Activated CD4-positive, alpha-beta T cell treated with anti-CD3 and anti-CD28 coated beads, Interleukin-2, amount 10 ng/mL, durations not matched to agents 7 days and 5 days (primary cell): ENCODE measurements around the gene HSPA8. TPM values are rescaled to one million over a fixed set of nuclear protein-coding genes. Genes with fewer than 3 reads are reported as not detected.

Experiments used
- CTCF ChIA-PET: fragments of 350-600 bp; sonication (Branson Sonifier 250); formaldehyde crosslinking; loops from one replicate; lab custom pipeline; 2021; ENCODE audit warnings: antibody characterized with exemption; lab: Charles Lee
- POLR2A ChIA-PET: fragments of 350-600 bp; sonication (Branson Sonifier 250); formaldehyde crosslinking; loops from one replicate; lab custom pipeline; 2021; ENCODE audit warnings: antibody characterized with exemption; lab: Charles Lee
- DNase-seq: peaks from one replicate; pipeline ENCODE4 v3.0.0-alpha.2; 2020
- H3K27ac Mint-ChIP-seq: one replicate; pipeline ENCODE4 v1.8.0; 2021; ENCODE audit warnings: mild to moderate bottlenecking, moderate library complexity, mixed read lengths
- H3K27me3 Mint-ChIP-seq: one replicate; pipeline ENCODE4 v1.8.0; 2021; ENCODE audit warnings: mixed read lengths
- H3K36me3 Mint-ChIP-seq: one replicate; pipeline ENCODE4 v1.8.0; 2021; ENCODE audit warnings: low read depth, mixed read lengths
- H3K4me1 Mint-ChIP-seq: one replicate; pipeline ENCODE4 v1.8.0; 2021; ENCODE audit warnings: mixed read lengths
- H3K4me3 Mint-ChIP-seq: one replicate; pipeline ENCODE4 v1.8.0; 2021; ENCODE audit warnings: mild to moderate bottlenecking, moderate library complexity, mixed read lengths
- H3K9me3 Mint-ChIP-seq: one replicate; pipeline ENCODE4 v1.8.0; 2021; ENCODE audit warnings: mixed read lengths
- total RNA-seq, 2 experiments: library from RNA; stranded (reverse); gene quantifications; one replicate each; pipeline ENCODE4 v1.2.3, GENCODE V29; 2021

HSPA8 gene
- total RNA-seq, 2 experiments from 2014 or later = 2,083 to 2,541 TPM

GRCh38 chr11:123040111-123040432, 21.9 kb downstream of the HSPA8 start:
- Mint-ChIP-seq H3K27me3 (no peaks in the 10 kb centered on the region), H3K4me1 (no peaks in the 10 kb centered on the region), H3K4me3 (no peak overlapping the region), H3K36me3 (no peaks in the 10 kb centered on the region), H3K9me3 (no peaks in the 10 kb centered on the region), H3K27ac (no peak overlapping the region)
- DNase-seq = no peak
- ChIA-PET CTCF (interaction anchor here (1.0 to 1.7 kb wide), 3 partner anchors 13 to 197 kb away, joined by 3 to 4 read pairs (median 4); no protein-coding TSS in a partner anchor), POLR2A (no interaction called here)

- POLR2A ChIA-PET = interaction anchor here (0.6 kb wide), 1 partner anchor 14 kb away, joined by 6 read pairs; no protein-coding TSS in a partner anchor
These were observed 26.1 kb downstream of the HSPA8 start for GRCh38 chr11:123035831-123036230.

GRCh38 chr11:123034597-123034996, 27.3 kb downstream of the HSPA8 start:
- ChIA-PET CTCF (interaction anchor here (1.2 to 1.6 kb wide), 2 partner anchors 12 kb away, joined by 3 read pairs; no protein-coding TSS in a partner anchor), POLR2A (interaction anchor here (0.6 kb wide), 1 partner anchor 195 kb away, joined by 3 read pairs; no protein-coding TSS in a partner anchor)
- Mint-ChIP-seq H3K4me3 (no peak overlapping the region), H3K27me3 (no peaks in the 10 kb centered on the region), H3K27ac (no peak overlapping the region), H3K9me3 (no peaks in the 10 kb centered on the region), H3K36me3 (no peaks in the 10 kb centered on the region), H3K4me1 (no peaks in the 10 kb centered on the region)
- DNase-seq = no peak

More at GRCh38 chr11:123035831-123036230, 26.1 kb downstream of the HSPA8 start:
- no peak overlapping the region for H3K27ac Mint-ChIP-seq
- DNase-seq = no peak
- no peaks in the 10 kb centered on the region for H3K4me1 Mint-ChIP-seq
- H3K4me3 Mint-ChIP-seq = no peak overlapping the region
- no peaks in the 10 kb centered on the region for H3K27me3 Mint-ChIP-seq
- no peaks in the 10 kb centered on the region for H3K9me3 Mint-ChIP-seq
- no peaks in the 10 kb centered on the region for H3K36me3 Mint-ChIP-seq
- CTCF ChIA-PET = interaction anchor here (0.6 kb wide), 1 partner anchor 18 kb away, joined by 3 read pairs; no protein-coding TSS in a partner anchor

- POLR2A ChIA-PET = no interaction called here
- no peak overlapping the region for H3K4me3 Mint-ChIP-seq
- no peak for DNase-seq
These were observed 28.0 kb downstream of the HSPA8 start for GRCh38 chr11:123033895-123034294.

GRCh38 chr11:123030517-123030916, 31.4 kb downstream of the HSPA8 start:
- Mint-ChIP-seq H3K4me1 (no peaks in the 10 kb centered on the region), H3K9me3 (no peaks in the 10 kb centered on the region), H3K4me3 (no peak overlapping the region), H3K27ac (no peak overlapping the region), H3K27me3 (no peaks in the 10 kb centered on the region), H3K36me3 (no peaks in the 10 kb centered on the region)
- ChIA-PET POLR2A (no interaction called here), CTCF (interaction anchor here (0.5 to 2.6 kb wide), 4 partner anchors 9 to 163 kb away, joined by 3 to 12 read pairs (median 4); no protein-coding TSS in a partner anchor)
- DNase-seq = no peak

More at GRCh38 chr11:123033895-123034294, 28.0 kb downstream of the HSPA8 start:
- CTCF ChIA-PET = interaction anchor here (1.2 to 1.6 kb wide), 3 partner anchors 11 to 13 kb away, joined by 3 read pairs; no protein-coding TSS in a partner anchor
- H3K9me3 Mint-ChIP-seq = no peaks in the 10 kb centered on the region
- no peaks in the 10 kb centered on the region for H3K4me1 Mint-ChIP-seq
- H3K27ac Mint-ChIP-seq = no peak overlapping the region
- H3K36me3 Mint-ChIP-seq = no peaks in the 10 kb centered on the region
- no peaks in the 10 kb centered on the region for H3K27me3 Mint-ChIP-seq

- Mint-ChIP-seq H3K27me3 (peaks cover 6% of the 10 kb centered on the region), H3K4me1 (peaks cover 7% of the 10 kb centered on the region), H3K9me3 (no peaks in the 10 kb centered on the region), H3K27ac (no peak overlapping the region), H3K36me3 (no peaks in the 10 kb centered on the region), H3K4me3 (no peak overlapping the region)
- CTCF ChIA-PET = interaction anchor here (0.5 to 2.6 kb wide), 15 partner anchors 9 to 364 kb away, joined by 3 to 9 read pairs (median 3); no protein-coding TSS in a partner anchor
- POLR2A ChIA-PET = no interaction called here
- DNase-seq = peak; percentile 35
These were observed 41.0 kb downstream of the HSPA8 start for GRCh38 chr11:123020968-123021367.

- DNase-seq = no peak
- CTCF ChIA-PET = no interaction called here
- Mint-ChIP-seq H3K9me3 (no peaks in the 10 kb centered on the region), H3K27ac (no peak overlapping the region), H3K27me3 (peaks cover 10% of the 10 kb centered on the region), H3K36me3 (no peaks in the 10 kb centered on the region), H3K4me3 (no peak overlapping the region), H3K4me1 (peaks cover 7% of the 10 kb centered on the region)
- POLR2A ChIA-PET = no interaction called here
These were observed 43.2 kb downstream of the HSPA8 start for GRCh38 chr11:123018702-123019101.

- DNase-seq = no peak
- ChIA-PET CTCF (interaction anchor here (1.9 kb wide), 1 partner anchor 10 kb away, joined by 8 read pairs; no protein-coding TSS in a partner anchor), POLR2A (no interaction called here)
- no peaks in the 10 kb centered on the region for H3K36me3 Mint-ChIP-seq
- H3K27ac Mint-ChIP-seq = peak overlapping the region; percentile 36
- H3K27me3 Mint-ChIP-seq = peaks cover 7% of the 10 kb centered on the region
- no peaks in the 10 kb centered on the region for H3K9me3 Mint-ChIP-seq
- H3K4me3 Mint-ChIP-seq = no peak overlapping the region
- no peaks in the 10 kb centered on the region for H3K4me1 Mint-ChIP-seq
These were observed 50.4 kb downstream of the HSPA8 start for GRCh38 chr11:123011510-123011909.

Other genes starting within 250 kb of the HSPA8 start
- gene CRTAM, start 223.6 kb downstream of the HSPA8 start, total RNA-seq = under 1 TPM; 0.25 TPM
- gene JHY, start 179.4 kb downstream of the HSPA8 start, total RNA-seq = 1 to 10 TPM; 2.9 to 3.1 TPM
- gene BSX, start 80.3 kb downstream of the HSPA8 start, total RNA-seq = not detected
- under 1 TPM; 0.15 to 0.23 TPM for gene CLMP, start 133.1 kb upstream of the HSPA8 start, total RNA-seq